HG03457 (cell line): ENCODE measurements around the gene CRLF1.
"Not testable (repeated sequence)": the region's sequence is repeated elsewhere in the genome, so short reads cannot be mapped to it uniquely, and the experiment has no call there.

Experiments used
- ATAC-seq: cut with Tn5 transposase; IDR thresholded peaks from one replicate; pipeline ENCODE4 v1.9.1; 2021; ENCODE audit warnings: moderate number of reproducible peaks; ENCODE audit not compliant: unreplicated experiment

The CRLF1 gene

DNA sequence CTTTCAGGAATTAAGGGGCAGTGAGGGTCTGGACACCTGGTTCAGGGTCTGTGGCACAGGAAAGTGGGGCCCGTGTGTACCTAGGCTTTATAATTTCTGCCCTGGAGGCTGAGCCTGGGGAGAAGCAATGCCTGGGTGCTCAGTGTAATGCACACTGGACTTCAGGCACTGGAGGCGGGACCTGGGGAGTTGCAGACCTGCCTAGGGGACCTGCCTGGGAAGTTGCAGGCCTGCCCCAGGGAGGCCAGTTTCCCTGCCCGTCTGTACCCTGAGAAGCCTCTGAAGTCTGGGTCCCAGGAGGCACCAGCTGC, 3.6 kb upstream of the CRLF1 start:
- no peak for ATAC-seq

DNA sequence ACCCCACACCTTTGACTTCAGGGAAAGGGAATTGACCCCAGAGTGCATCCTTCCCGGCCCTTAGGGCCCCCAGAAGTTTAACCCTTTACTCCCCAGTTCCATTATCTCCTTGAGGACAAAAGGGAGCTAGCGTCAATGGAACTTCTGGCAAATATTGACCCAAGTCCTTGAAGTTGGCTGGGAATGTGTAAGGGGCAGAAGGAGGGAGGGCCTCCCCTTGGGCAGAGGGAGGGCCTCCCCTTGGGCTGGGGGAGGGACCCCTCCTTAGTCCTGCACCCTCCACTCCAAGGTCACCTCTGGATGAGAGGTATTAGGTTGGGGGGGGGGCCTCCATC, 3.1 kb upstream of the CRLF1 start:
- ATAC-seq = no peak

DNA sequence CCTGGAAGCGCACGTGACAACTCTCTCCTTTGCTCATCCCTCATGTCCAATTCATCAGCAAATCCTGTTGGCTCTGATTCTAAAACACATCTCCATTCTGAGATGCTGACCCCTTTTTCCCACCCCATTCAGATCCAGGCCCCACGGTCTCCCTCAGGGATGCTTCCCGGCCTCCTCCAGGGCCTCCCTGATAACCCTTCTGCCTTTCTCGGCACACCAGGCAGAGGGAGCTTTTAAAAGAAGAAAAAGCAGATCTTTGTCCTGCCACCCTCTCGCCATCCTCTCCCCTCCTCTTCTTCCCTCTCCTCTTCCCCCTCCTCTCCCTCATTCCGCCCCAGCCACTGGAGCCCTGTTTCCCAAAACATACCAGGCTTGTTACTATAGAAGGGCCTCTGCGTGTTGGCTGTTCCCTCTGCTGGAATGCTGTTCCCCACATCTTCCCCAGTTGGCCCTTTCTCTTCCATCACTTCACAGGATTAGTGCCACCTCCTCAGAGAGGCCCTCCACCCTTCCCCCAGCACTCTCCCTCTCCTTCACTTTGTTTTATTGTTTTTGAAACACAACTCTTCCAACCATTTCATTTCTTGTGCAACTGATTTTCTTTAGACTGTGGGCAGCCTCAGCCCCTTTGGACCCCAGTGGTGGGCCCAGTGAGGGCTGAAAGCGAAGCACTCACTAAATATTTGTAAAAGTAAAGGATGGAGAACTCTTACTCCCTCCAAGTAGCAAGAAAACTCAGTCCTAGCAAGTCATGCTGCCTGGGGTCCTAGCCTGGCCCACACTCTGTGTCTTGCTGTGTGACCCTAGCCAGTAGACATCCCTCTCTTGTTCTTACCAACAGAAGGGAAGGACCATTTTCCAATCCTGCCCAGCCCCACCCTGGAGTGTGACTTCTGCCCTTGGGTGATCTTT, 2.5 kb upstream of the CRLF1 start:
- no peak for ATAC-seq

DNA sequence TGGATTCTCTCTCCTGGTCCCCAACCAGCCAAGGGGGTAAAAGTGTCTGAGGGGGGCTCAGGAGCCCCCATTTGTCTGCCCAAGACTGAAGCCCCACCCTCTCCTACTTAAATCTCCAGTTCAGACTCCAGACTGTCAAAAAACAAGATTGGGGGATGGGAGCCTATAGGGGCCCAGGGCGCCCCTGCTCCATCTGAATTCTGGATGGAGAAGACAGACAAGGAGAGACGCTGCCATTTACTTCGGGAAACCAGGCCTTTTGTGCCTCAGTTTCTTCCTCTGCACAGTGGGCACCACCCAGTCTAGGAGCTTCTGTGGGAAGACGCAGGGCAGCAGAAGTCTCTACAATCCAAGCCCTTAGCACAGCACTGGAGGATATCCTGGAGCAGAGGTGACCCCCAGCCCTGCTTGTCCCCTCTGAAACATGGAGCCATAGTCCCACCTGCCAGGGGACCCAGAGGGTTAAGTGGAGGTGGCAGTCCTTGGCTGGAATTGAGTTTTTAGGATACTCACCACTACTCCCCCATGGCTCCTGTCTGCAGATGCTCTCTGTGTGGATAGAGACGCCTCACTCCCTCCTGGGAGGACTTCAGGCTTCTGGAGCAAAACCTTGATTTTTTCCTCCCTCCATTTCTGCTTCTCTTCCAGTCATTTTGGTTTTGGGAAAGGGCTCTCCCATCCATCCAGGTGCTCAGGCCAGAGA, 1.7 kb upstream of the CRLF1 start:
- no peak for ATAC-seq

DNA sequence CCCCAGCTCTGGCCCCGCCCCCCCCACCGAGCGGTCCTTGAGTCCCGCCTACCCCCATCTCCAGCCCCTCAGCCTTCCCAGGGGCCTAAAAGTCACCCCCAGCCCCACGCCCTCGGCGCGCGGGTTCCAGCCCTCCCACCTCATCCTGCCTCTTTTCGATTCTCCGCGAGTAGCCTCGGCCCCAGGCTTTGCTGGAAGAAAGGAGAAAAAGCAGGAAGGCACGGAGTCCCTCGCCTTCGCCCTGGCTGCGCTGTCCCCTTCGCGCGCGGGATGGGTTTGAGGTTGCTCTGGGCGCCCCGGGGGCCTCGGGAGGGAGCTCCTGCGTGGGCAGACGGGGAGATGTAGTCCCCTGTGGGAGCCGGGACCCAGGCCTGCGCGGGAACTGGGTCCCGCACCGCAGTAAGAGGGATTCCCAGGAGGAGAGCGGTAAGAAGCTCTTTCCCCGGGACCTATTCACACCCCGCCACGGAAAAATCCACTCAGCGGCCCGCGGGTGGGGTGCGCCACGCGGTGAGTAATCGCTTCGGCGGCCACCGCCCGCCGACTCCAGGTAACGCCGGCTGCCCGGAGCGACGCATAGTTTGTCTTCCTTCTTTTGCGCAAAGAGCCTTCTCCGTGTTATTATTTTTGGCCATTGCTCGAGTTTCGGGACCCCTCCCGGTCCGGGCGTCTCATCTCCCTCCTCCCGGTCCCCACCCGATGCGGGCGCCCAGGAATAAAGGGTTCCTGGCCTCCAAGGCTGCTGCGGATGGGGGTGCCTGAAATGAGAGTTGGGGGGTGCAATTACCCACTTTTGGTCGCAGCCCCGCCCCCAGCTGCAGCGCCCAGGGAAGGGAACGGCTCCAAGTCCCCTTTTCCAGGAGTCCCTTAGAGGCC, 865 bp upstream of the CRLF1 start:
- no peak for ATAC-seq

DNA sequence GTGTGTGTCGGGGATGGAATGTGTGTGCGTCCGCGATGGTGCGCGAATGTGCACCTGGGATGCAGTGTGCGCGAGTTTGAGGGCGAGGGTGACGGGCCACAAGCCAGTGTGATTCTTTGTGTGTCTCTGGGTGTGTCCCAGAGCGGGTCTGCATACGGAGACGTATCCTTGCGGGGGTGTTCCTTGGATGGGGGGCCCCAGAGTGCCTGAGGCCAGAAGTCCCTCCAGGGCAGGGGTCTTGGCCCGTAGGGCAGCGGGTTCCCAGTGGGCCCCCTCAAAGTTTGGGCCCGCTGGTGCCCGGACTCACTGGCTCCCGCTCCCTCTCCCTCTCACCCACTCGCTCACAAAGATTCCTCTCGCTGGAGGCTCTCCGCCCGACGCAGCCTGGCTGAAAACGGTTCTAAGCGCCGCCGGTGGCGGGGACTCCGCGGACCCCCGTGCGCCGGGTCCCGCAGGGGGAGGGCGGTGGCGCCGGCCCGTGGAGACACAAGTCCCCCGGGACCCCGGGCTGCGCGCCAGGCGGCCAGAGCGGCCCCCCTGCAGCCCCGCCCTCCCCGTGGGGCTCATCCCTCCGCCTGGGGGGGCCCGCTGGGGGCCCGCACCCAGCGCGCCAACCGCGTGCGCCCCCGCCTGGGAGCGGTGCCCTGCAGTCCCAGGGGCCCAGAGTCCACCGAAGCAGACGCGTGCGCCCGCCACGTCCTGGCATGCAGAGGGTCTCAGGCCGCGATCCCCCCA, 886 bp downstream of the CRLF1 start:
- ATAC-seq = no peak

DNA sequence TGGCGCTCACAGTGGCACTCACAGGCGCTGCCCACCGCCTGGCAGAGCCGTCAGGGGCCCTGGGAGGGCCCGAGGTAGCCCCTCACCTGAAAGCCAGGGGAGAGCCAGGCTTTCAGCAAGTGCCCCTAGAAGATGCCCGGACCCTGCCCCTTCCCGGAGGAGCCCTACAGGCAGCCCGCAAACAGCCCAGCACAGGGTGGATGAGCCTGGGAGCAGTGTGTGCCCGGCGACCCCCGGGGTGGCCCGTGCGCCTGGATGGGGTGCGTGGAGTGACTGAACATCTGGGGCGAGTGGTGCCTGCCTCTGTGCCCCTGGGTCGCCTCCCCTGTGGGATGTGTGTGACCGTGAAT, 1.4 kb downstream of the CRLF1 start:
- no peak for ATAC-seq

DNA sequence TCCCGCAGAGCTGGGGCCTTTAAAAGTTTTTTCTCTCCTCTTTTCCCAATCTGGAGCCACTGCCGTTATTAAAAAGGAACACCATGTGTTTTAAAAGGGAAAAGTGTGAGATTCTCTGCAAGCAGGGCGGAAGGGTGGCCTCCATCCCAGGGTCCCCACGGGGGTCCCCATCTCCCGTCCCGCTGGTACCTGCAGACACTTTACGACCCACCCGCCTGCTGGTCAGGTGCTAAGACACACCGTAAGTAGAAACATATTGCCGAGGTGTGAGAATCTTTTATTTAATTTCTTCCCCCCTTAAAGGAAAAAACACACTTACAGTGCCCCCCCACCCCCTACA, 1.8 kb downstream of the CRLF1 start:
- ATAC-seq = no peak

DNA sequence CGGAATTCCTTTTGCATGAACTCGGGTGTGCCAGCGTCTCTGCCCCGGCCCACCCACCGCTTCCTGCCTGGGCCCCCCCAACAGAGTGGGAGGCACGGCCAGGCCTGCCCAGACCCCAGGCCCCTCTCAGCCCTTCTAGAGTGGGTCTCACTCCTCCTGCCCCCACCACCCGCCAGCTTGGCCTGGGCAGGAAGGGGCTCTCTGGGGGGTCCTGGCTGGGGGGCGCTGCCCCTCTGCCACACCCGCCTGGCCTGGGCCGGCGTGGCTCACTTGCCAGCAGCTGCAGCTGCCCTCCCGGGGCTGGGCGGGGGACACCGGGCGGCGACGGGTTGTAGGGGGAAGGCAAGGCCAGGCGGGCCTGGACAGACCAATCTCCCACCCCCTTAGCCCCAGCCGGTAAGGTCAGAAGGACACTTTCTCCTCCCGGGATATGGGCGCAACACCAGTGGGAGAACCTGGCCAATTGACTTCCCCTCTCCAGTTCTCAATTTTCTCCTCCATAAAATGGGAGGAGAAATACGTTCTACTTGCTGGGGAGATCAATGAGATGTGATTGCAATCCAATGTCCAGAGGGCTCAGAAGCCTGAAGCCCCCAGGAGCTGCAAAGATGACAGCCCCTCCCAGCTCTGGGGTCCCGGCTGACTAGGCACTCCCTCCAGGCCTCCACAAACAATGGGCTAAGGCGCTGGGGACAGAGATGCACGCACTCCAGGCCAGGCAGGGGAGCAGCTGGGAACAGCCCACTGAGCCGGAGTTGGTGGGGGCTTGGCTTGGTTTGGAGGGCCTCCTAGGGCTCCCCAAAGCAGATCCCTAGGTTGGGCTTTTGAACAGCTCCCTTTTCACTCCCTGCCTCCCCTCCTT, 2.4 kb downstream of the CRLF1 start:
- ATAC-seq = no peak

DNA sequence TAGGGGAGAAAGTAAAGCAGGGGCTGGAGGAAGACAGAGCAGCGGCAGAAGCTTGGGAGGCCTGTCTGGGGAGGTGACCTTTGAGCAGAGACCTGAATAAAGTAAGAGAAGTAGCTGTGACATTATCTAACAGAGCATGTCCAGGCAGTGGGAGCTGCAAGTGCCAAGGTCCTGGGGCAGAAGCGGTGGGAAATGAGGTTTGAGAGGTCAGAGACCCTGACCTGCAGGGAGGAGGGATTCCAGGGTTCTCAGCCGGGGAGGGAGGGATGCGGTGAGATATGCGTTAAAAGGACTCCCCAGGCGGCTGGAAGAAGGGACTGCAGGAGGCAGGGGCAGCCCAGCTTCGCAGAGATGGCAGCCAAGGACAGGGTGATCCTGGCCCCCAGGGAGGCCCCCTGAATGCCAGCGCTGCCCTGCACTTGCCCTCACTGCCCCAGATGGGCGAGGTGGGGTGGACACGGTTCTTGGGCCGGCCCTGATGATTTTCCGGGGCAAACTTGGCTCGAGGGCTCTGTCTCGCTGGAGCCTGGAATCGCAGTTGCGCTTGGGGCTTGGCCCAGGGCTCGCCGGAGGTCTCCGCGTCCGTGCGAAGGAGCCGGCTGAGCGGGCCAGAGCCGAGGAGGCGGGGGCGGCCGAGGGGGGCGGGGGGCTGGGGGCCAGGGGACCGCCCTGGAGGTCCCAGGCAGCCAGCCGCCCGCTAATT, 3.2 kb downstream of the CRLF1 start:
- ATAC-seq = no peak

DNA sequence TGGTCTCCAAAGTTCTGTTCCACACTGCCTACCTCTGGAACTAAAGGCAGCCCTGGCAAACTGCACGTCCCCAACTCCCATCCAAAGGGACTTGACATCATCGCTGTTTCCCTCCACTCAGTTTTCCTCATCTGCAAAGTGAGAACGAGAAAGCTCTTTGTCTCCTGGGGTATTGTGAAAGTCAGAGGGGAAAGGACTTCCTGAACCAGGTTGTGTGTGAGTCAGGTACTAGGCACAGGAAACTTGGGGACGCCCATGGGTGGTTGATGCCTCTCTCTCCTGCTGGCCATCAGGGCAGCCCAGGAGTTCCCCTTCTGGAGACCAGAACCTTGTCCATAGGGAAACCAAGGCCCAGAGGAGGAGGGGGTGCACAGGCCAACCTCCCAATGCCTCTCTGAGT, 4.7 kb downstream of the CRLF1 start:
- no peak for ATAC-seq

DNA sequence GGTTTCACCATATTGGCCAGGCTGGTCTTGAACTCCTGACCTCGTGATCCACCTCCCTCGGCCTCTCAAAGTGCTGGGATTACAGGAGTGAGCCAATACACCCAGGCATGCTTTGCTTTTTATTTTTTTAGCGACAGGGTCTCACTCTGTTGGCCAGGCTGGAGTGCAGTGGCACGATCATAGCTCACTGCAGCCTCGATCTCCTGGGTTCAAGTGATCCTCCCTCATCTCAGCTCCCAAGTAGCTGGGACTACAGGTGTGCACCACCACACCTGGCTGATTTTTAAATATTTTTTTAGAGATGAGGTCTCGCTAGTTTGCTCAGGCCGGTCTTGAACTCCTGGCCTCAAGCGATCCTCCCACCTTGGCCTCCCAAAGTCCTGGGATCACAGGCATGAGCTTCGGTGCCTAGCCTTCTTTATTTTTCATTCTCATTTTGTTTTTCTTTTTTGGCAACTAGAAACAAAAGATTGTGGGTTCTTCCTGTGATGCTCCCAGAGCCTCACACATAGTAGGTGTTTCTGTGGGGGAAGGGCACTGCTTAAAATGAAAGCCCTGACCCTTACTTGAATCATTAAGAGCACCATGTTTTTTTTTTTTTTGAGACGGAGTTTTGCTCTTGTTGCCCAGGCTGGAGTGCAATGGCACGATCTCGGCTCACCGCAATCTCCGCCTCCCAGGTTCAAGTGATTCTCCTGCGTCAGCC, 5.8 kb downstream of the CRLF1 start:
- not testable (repeated sequence) for ATAC-seq

DNA sequence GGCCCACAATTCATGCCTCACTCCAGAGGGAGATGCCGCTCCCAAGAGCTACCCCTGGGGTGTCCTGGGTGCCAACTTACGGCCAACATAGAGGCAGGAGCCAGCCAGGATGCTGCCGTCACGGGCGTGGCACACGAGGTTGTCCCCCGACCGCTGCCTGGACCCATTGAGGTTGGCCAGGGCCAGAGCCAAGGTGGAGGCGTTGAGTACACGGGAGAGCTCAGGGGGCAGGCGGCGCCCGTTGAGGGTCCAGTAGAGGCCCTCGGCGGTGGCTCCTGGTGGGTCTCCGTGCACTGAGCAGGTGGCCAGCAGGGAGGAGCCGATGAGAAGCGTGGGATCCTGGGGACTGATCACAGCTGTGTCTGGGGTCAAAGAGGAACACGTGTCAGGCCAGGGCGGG, 7.1 kb downstream of the CRLF1 start:
- no peak for ATAC-seq

DNA sequence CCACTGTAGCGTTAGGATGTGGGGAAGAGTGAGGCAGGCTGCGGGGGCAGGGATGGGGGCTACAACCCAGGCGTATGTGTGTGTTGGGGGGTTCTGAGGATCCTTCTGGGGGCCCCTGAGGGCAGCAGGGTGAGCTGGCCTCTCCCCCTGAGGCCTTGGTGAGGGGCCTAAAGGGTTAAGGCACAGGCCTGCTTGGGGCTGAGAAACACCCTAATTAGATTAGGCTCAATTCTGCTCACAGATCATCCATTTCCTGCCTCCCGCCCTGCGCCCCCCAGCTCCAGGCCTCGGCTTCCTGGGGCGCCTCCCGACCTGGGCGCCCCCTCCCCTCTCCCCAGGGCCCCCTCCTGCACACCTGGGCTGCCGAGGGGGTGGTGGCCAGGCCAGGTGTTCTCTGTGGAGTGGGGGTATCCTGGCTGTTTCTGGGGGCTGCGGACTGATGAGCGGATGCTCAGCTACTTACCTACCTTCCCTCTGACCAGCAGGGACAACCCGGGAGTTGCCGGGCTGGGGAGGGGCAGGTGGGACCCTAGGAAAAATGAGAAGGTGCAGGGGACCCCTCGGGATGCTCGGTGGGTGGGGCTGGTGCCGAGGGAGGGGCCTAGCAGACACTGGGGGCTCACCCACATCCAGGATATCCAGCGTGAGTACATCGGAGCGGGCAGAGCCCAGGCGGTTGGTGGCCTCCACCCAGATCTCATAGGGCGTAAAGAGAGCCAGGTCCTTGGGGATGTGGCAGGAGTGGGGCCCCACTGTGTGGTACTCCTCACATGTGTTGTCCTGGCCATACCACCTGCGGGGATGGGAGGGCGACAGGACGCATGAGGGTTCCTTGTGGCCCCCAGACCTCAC, 8.6 kb downstream of the CRLF1 start:
- no peak for ATAC-seq

DNA sequence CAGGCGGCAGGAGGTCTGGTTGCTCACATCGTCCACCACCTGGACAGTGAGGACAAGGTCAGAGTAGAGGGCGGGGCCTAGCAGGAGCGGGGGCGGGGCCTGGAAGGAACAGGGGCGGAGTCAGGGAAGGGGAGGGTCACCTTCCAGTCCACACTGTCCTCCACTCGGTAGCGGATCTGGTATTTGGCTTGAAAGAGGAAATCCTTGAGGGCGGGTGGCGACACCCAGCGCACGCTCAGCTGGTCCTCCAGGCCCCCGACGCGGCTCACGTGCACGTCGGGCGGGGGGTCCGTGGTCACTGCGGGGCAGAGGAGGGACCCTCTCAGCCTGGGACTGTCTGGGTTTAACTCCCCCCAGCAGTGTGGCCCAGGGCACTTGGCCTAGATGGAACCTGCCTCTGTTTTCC, 9.8 kb downstream of the CRLF1 start:
- no peak for ATAC-seq

DNA sequence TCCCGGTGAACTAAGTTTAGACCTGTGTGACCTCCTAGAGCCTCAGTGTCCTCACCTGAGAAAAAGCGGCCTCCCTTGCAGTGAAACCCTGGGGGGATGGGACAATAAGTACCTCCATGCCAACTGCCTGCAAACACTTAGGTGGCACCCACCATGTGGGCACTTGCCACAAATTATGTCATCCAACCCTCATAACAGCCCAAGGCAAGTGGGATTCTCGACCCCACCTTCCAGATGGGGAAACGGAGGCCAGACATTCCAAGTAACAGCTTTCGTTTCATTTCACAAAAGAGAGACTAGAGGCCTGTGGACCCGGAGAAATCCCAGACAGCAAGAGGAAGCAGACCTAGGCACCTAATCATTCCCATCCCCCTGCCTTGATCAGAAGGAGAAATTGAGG, 11.1 kb downstream of the CRLF1 start:
- ATAC-seq = no peak

DNA sequence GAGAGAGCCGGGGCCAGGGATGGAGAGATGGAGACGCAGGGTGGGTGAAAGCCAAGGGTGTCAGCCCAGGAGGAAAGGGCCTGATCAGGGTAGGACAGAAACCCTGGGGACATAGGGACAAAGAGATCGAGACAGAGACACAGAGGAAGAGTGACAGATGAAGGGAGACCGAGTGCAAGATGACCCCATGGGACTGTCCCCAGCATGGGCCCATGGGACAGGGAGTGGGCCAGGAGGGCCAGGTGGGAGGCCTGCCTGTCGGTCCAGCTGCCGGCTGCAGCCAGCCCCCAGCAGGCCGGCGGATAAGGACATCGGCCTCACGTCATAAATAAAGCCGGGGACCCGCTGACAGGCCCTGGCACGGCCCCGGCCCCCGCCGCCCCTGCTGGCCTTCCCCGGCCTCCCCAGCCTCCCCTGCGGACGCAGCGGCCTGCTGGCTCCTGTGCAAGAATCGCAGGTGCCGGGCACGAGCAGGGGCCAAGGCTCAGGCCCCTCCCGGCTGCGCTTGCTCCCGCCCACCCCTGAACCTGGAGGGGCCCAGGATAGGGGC, 11.7 kb downstream of the CRLF1 start:
- ATAC-seq = no peak
